T-helper 2 cell (primary cell): ENCODE data around the gene INTS1.

Source experiments
- DNase-seq, 5 experiments: peaks; one replicate each; pipeline versions ENCODE4 v3.0.0 to v3.0.0-alpha.2; 2012 to 2022
- total RNA-seq, 2 donors: gene quantifications; one replicate each; lab custom pipeline; 2026; lab: John Stamatoyannopoulos, UW

INTS1 gene
- 152 to 211 reads per million in 2 donors for total RNA-seq

GRCh38 chr7:1503816-1504775, at the start of gene INTS1:
TSS of gene INTS1 (minus strand) at chr7:1504389. CDS start at chr7:1503960, 429 bp downstream.
- DNase-seq = peak; percentile 75 to 96 (median 86)

GRCh38 chr7:1553512-1554210, 49.5 kb upstream of the INTS1 start:
- DNase-seq = no peak

DNA sequence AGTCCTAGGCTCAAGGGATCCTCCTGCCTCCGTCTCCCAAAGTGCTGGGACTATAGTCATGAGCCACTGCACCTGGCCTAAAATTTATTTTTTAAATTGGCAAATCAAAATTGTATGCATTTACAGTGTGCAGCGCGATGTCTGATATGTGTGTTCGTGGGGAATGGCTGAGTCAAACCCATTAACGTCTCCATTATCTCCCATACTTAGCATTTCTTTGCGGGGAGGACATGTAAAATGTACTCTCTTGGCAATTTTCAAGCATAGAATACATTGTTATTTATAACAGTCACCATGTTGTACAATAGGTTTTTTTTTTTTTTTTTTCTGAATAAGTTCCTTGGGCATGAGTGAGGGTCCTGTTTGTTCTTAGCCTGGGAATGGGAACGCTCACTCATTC, 48.0 kb upstream of the INTS1 start:
- no peak for DNase-seq

DNA sequence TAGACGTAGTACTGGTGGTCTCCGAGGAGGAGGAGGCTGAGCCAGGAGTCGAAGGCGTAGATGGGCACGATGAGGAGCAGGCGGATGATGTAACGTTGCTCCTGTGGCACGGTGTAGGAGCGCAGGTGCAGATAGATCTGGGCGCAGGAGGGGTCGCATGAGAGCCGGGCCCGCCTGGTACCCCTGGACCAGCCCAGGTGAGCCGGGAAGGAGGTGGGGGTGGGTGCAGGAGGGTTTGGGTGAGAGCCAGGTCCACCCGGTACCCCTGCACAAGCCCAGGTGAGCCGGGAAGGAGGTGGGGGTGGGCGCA, 46.6 kb upstream of the INTS1 start:
- DNase-seq = no peak

DNA sequence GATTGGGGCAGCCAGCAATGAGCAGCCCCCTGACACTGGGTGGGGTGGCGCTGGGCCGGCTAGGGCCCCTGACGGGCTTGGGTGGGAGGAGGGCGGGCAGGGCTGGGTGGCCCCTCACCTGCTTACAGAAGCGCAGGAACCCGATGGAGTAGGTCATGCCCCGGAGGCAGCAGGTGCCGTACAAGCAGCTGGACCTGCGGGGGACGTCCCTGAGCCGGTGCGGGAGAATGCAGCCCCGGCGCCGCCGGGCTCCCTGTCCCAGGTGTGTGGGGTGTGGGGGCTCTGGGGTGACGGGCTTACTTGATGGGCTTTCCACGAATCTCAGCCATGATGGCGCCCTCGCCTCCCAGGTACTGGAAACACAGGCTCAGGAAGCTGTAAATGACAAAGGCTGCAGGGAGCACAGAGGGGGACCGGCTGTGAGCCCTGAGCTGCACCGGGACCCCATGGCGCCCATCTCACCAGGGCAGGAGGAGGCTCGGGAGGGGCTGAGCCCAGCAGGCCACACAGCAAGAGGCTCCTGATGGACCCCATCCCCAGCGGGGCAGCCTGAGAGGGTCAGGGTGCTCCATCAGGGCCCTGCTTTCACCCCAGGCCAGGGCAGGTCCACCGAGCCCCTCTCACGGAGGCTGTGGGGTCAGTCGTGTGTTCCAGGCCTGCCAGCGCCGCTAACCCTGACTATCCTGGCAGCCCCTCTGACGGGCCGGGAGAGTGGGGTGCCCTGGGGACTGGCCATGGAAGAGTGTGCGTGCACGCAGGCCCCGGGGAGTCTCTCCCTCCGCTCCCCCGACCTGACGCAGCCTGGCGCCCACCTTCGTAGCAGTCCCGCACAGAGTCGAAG, 46.0 kb upstream of the INTS1 start:
- no peak for DNase-seq

GRCh38 chr7:1549357-1550004, 45.3 kb upstream of the INTS1 start:
- DNase-seq = no peak

DNA sequence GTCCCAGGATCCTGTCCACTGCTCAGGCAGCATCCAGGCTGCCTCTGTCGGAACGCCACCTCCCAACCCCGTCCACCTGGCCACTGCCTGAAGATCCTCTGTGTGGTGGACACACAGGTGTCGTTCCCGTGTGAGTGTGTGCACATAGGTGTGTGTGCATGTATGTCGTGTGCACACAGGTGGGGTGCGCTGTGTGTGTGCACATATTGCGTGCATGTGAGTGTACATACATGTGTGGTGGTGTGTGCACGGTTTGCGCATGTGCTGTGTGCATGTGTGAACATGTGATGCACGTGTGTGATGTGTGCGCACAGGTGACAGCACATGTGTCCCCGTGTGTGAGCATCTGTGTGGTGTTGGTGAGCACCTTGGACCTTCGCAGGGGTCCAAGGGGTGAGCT, 44.8 kb upstream of the INTS1 start:
- no peak for DNase-seq

DNA sequence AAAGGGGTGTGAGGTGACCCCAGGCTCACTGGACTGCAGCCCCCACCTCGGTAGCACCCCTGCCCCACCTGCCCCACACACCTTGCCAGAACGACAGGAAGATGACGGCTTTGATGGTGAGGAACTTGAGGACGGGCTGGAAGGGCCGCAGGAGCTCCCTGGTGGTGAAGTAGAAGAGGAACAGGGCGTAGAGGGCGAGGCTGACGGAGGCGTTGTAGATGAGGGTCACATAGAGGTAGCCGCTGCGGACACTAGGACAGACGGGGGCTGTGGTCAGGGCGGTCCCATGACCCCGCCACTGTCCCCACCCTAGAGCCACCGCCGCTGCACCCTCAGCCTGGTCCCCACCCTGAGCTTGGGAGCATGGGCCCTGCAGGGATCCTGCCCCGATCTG, 44.2 kb upstream of the INTS1 start:
- DNase-seq = peak in 1 of 5 experiments; percentile 34

DNA sequence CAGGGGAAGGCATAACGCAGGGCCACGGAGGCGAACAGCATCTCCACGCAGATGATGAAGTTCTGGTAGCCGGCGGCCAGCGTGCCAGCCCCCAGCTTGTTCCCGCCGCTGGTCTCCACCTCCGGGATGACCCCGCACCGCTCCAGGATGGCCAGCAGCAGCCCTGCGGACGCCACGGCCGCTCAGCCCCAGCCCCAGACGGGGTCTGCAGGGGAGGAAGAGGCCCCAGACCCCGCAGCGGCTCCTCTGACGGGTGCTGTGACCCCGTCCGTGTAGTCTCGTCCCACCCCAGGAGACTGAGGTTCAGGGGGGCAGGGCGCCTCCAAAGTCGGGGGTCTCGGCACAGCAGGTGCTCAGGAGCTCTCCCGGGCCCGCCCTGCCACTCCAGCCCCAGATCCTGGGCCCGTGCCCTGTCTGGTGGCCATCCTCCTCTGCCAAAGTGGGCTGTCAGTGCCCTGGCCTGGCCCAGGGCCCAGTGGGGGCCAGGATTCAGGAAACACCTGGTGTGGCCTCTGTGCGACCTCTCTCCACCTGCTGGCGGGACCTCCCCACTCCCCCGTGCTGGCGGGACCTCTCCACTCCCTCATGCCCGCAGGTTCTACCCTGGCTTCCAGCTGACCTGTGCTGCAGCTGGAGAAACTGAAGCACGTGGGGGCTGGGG, 43.7 kb upstream of the INTS1 start:
- DNase-seq = no peak

- no peak for DNase-seq
These were observed 43.0 kb upstream of the INTS1 start for GRCh38 chr7:1546909-1547776.

DNA sequence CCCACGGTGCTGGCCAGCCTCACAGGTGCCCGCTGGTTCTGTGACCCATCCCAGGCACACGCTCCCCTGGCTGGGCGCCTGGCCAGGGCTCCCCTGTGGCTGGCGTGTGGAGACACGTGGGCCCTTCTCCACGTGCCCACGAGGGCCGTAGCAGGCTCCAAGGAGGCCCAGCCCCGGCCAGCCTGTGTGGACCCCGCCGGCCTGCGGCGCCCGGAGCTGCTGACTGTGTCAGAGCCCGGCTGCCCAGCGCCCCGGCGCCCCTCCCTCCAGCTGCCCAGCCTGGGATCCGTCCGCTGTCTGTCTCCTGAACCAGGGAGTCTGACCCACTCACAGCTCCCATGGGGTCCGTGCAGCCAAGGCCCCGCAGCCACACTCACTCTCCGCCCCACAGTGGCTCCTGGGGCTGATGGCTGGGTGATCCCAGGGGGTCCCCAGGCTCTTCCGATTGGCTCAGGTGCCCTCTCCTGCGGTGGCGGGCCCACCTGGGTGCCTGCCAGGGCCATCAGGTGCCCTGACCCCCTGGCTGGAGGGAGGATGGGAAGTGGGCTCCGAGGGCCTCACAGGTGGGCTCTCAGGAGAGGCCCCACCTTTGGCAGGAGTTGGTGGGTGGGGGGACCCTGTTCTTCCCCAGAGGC, 42.2 kb upstream of the INTS1 start:
- no peak for DNase-seq

GRCh38 chr7:1545417-1546246, 41.4 kb upstream of the INTS1 start:
- DNase-seq = no peak

DNA sequence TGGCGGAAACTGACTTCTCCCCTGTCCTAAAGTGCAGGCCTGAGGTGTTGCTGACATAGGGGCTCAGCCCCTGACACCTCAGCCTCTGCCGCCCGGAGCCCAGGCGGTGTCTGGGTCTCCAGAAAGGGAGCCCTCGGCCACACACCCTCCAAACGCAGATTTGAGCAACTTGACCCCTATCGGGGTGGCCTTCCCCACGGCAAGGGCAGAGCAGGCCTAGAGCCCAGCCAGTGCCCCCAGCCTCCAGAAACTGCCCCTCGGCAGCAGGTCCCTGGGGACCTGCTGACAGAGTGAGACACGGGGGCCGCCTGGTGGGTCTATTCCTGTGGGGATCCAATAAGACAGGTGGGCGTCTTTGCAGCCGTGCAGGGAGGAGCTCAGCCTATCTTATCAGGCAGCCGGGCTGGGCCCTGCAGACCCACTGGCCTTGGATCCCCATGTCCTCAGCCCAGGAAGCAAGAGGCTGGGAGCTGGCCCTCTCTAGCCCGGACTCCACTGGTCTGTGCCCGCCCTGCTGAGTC, 40.8 kb upstream of the INTS1 start:
- no peak for DNase-seq

GRCh38 chr7:1544178-1544895, 40.1 kb upstream of the INTS1 start:
- DNase-seq = no peak

GRCh38 chr7:1543826-1544177, 39.6 kb upstream of the INTS1 start:
- no peak for DNase-seq

- no peak for DNase-seq
These were observed 38.9 kb upstream of the INTS1 start for GRCh38 chr7:1542841-1543747.

DNA sequence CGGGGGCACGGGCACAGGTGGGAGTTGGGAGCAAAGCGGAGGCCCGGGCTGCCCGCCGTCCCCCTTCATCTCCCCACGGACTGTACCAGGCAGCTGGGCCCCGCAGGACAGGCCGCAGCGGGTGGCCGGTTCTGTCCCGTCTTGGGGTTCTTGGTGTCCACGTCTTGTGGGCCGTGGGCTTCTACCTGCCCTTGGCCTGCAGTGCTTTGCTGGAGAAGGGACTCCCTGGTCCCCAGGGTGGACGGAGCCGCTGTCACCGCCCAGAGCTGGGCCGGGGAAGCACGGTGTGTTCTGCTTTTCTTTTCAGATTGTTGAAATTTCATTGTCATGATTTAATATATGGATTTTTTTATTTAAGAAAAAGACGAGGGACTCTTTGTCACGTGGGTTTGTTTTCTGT, 38.1 kb upstream of the INTS1 start:
- no peak for DNase-seq
